ENCODE data around the gene CRYGD.

GRCh38 chr2:208090420-208090819 lies 33.9 kb downstream of the CRYGD start:
- TF ChIP-seq POLR2A (IDR thresholded peaks at IDR 0.05) (no peak), CTCF (IDR thresholded peaks at IDR 0.05) (no peak)
